G401 (cell line): Measurements from ENCODE around the gene CASKIN2. TPM values are rescaled to one million over a fixed set of nuclear protein-coding genes. Genes with fewer than 3 reads are reported as not detected.
A peak's percentile ranks its signal among the peaks of the same experiment; 100 is the strongest.
"Not testable (repeated sequence)": the region's sequence is repeated elsewhere in the genome, so short reads cannot be mapped to it uniquely, and the experiment has no call there.

Experiments used
- DNase-seq: peaks from one replicate; pipeline ENCODE4 v3.0.0-alpha.2; 2015; ENCODE audit warnings: low spot score
- in situ Hi-C: cut with HindIII; loops from 2 replicates; pipeline ENCODE4 v1.10.0; 2016; ENCODE audit warnings: low sequenced_read_pairs, mixed read lengths
- total RNA-seq: library from RNA; depleted of rRNA; stranded (reverse); fragments of >200 nt; shearing (Covaris generic); gene quantifications from 2 replicates; pipeline ENCODE4 v1.2.3, GENCODE V29; 2014

CASKIN2 gene
- total RNA-seq, 1 experiment from 2014 or later, result 11.8 TPM

DNA sequence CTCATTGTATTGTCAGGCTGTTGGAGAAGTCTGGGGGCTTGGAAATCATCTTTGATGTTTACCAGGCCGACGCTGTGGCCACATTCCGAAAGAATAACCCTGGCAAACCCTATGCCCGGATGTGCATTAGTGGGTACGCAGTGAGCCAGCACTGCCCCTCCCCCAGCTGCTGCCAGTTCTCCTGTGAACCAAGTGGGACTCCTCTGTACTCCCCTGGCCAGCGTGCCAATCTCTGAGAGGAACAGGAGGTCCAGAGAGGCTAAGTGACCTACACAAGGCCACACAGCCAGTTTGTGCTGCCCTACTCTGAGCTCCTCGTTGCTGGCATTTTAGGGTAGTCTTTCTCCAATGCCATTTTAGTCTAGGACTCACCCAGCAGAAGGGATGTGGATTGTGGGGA, 8.3 kb upstream of the CASKIN2 start:
- in situ Hi-C loops, result no loop called here
- no peak for DNase-seq

DNA sequence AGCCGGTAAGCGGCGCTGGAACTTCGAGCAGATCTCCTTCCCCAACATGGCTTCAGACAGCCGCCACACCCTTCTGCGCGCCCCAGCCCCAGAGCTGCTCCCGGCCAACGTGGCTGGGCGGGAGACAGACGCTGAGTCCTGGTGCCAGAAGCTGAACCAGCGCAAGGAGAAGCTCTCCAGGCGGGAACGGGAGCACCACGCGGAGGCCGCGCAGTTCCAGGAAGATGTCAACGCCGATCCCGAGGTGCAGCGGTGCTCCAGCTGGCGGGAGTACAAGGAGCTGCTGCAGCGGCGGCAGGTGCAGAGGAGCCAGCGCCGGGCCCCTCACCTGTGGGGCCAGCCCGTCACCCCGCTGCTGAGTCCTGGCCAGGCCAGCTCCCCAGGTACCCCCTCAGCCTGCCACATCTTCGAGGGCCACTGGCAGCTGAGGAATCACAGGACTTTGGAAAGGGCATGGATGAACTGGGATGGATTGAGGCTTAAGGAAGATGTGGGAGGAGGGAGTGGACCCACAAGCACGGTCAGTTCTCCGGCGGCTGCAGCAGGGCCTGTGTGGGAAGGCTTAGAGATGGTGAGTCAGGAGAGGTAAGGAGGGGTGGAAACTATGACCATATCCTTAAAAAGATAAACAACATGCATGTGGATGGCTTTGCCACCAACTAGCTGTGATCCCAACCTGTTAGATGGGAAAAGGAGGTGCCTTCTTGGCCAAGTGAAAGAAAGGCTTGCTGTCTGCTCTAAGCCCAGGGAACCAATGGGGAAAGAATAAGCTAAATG, 6.8 kb upstream of the CASKIN2 start:
- no peak for DNase-seq
- in situ Hi-C loops, result no loop called here

DNA sequence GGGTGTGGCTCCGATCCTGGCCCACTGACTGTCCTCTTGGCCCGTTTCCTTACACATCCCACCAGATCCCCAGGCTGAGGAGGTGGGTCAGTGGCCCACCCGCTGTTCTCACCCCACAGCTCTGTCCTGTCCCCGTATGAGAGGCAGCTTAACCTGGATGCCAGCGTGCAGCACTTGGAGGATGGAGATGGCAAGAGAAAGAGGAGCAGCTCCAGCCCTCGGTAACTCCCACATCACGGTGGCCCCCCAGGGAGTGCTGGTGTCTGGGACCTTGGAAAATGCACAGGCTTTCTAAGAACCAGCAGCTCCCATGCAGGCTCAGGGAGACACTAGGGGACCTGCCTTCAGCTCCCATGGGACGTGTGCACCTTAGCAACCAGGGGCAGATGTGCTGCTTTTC, 6.0 kb upstream of the CASKIN2 start:
- DNase-seq, result no peak
- in situ Hi-C loops, result no loop called here

DNA sequence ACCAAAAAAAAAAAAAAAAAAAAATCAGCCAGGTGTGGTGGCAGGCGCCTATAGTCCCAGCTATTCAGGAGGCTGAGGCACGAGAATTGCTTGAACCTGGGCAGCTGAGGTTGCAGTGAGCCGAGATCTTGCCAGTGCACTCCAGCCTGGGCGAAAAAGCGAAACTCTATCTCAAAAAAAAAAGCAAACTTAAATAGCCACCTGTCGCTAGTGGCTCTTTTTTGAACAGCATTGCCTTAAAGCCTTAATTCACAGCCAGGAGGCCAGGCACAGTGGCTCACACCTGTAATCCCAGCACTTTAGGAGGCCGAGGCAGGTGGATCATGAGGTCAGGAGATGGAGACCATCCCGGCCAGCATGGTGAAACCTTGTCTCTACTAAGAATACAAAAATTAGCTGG, 5.1 kb upstream of the CASKIN2 start:
- DNase-seq, in situ Hi-C loops: not testable (repeated sequence)

DNA sequence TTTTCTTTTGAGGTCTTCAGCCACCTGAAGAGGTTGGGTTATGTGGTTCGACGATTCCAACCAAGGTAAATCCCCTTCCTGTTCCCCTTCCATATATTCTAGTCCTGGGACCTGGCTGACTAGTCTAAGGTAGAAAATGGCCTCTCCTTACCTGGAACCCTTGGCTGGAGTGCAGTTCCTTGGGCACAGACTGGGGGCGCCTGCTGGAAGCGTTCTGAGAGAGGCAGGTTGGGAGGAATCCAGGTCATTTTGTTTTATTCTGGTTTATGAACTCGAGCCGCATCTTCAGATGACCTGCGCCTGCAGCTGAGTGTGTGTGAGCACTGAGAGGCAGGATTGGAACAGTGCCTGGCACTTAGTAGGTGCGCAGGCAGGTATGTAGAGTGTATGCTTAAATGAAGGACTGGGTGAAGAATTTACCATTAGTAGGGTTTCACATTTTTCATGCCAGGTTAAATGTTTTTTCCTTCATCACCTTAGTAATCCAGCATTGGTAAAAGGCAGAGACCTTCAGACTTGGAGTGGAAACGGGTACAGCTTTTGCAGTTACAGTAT, 3.7 kb upstream of the CASKIN2 start:
- in situ Hi-C loops, result no loop called here
- no peak for DNase-seq

DNA sequence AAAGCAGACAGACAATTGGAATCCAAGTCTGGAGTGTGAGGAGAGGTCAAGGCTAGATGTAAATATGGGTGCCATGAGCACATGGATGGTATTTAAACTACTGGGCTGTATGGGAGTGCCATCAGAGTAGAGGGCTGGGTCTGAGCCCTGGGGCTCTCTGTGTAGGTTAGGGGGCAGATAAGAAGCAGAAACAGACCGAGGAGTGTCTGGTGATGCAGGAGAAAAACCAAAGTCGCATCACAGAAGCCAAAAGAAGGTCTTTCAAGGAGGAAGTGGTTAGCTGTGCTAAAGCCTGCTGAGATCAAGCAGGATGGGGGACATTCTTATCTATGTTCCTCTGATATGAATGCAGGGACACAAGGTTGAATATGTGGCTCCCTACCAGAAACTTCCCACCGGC, 2.9 kb upstream of the CASKIN2 start:
- no peak for DNase-seq
- in situ Hi-C loops, result no loop called here

DNA sequence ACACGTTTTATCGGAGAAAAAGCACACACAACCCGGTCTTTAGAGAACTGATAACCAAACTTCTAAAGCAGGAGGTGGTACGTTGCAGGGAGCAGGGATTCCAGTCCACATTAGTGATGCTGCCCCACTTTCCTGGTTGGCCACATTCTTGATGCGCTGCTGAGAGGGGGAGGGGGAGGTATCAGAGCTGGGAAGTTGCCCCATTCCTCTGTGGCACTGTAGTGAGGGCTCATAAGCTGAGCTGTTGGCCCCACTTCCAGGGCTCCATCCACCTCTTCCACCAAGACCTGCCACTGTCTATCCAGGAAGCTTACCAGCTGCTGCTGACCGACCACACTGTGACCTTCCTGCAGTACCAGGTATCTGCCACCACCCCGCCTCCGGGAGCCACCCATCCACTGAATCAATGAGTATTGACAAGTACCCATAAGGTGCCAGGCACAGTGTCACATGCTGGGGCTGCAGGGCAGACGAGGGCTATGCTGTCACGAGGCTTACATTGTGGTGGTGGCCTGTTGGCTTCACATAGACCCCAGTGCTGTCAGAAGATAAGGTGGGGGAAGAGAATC, 2.0 kb upstream of the CASKIN2 start:
- in situ Hi-C loops, result no loop called here
- DNase-seq, result no peak

DNA sequence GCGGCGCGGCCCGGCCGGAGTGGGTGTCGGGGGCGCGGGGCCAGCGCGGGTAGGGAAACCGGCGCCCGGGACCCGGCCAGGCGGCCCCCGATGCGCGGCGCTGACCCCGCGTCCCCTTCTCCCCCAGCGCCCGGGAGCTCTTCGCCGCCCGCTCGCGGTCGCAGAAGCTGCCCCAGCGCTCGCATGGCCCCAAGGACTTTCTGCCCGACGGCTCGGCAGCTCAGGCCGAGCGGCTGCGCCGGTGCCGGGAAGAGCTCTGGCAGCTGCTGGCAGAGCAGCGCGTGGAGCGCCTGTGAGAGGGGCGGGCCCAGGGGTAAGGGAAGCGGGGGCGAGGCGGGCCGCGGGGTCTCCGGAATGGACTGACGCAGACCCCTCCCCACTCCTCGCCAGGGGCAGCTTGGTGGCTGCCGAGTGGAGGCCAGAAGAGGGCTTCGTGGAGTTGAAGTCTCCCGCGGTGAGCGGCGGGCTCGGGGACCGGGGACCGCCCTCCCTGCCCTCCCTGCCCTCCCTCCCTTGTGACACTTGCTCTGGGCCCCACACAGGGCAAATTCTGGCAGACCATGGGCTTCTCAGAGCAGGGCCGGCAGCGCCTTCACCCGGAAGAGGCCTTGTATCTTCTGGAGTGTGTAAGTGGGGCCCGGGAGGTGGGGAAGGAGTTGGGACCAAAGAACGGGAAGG, 1.4 kb upstream of the CASKIN2 start:
- DNase-seq, result no peak
- in situ Hi-C loops, result no loop called here

DNA sequence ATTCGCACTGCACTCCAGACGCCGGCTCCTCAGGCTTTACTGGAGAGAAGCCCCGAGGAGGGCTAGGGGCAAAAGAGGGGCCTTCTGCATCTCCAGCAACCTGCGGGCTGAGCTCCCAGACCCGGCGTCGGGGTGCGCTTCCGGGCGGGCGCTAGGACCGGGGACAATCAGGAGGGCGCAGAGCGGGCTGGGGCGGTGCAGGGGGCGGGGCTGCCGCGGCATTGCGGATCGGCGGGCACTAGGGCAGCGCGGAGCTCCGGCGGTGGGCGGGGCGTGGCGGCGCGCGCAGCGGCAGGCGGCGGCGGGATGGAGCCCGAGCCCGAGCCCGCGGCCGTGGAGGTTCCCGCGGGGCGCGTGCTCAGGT, 900 bp upstream of the CASKIN2 start, which contains the start of gene TSEN54:
TSS of gene TSEN54 (plus strand) at position 274 of the 364 bp plus-strand sequence. CDS start at position 307, 33 bp downstream.
- peak; percentile 92 for DNase-seq
- in situ Hi-C loops, result no loop called here

DNA sequence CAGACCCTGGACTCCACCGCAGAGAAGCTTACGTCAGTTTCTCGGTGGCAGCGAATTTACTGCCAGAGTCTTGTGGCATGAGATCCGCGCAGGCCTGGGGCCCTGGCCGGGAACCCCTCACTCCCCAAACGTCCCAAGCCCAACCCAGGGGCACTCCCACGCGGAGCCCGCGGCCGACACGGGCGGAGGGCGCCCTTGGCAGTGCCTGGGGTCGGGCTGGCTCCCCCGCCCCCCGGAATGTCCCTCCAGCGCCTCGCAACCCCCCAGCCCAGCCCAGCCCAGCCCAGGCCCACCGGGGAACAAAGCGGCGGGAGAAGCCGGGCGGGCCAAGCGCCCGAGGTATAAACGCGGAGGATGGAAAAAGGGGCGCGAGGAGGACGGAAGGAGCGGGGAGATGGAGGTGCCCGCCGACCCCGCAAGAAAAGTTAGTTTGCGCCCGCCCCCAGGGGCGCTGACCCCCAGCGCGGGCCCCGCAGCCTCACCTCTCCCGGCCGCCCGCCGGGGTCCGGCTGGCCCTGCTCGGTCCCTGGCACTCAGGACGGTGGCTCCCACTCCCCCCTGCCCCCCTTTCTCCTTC, 330 bp downstream of the CASKIN2 start:
- in situ Hi-C loops, result no loop called here
- DNase-seq, result no peak

DNA sequence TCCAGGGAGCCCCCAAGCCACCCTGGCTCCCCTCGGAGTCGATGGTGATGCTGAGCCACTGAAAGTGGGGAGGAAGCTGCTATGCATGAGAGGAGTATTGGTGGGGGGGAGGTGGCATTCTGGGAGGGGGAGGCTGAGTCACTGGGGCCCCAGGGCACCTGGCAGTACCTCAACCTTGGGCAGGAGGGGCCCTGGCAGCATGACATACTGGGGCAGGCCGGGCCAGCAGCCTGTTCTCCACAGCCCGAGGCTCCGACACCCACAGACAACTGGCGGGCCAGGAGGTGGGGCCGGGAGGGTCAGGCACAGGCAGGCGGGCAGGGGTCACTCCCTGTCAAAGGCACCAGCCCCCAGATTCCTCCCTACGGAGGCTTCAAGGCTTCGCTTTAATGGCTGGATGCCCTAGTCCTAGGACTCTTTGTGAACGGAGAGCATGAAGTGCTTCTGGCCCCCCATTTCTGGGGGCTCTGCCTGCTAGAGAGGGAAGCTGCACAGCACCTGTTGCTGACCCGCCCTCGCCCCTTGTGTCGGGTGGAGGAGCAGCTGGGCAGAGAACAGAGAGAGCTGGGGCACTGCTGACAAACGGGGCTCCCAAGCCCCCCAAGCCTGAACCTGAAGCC, 928 bp downstream of the CASKIN2 start:
- no peak for DNase-seq
- in situ Hi-C loops, result no loop called here

DNA sequence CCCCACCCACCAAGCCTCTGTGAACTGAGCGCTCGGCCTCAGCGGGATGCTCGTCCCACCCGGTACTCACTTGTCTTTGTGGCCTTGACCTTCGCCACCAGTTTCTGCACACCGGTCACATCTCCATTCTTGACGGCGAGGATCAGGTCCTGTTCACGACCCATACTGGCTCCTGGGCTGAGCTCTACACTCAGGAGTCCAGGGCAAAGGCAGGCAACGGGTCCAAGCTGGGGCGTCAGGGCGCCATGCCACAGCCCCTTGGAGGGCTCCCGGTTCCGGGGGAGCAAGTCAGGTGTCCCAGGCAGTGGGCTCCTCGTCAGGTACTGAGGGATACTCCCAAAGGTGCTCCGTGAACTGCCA, 1.7 kb downstream of the CASKIN2 start:
- no peak for DNase-seq
- in situ Hi-C loops, result no loop called here

DNA sequence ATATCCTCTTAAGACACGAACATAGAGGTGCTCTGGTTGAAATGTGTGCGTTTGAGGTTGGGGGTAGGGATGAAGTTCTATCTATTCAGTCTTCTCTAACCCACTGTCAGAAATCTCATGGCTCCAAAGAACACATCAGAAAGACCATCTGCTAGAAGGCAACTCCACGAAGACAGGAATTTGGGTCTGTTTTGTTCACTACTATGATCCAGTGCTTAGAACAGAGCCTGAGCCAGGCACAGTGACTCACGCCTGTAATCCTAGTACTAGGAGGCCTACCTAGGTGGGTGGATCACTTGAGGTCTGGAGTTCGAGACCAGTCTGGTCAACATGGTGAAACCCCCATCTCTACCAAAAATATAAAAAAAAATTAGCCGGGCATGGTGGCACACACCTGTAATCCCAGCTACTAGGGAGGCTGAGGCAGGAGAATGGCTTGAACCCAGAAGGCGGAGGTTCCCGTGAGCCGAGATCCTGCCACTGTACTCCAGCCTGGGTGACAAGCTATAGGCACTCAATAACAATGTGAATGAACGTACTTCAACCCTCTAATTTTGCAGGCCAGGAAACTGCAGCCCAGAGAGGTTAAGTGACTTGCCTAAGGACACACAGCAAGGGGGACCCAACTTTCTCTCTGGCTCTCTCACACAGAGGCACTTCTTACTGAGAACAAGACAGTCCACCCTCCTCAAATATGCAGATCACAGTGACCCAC, 2.3 kb downstream of the CASKIN2 start:
- in situ Hi-C loops, result no loop called here
- DNase-seq, result no peak

DNA sequence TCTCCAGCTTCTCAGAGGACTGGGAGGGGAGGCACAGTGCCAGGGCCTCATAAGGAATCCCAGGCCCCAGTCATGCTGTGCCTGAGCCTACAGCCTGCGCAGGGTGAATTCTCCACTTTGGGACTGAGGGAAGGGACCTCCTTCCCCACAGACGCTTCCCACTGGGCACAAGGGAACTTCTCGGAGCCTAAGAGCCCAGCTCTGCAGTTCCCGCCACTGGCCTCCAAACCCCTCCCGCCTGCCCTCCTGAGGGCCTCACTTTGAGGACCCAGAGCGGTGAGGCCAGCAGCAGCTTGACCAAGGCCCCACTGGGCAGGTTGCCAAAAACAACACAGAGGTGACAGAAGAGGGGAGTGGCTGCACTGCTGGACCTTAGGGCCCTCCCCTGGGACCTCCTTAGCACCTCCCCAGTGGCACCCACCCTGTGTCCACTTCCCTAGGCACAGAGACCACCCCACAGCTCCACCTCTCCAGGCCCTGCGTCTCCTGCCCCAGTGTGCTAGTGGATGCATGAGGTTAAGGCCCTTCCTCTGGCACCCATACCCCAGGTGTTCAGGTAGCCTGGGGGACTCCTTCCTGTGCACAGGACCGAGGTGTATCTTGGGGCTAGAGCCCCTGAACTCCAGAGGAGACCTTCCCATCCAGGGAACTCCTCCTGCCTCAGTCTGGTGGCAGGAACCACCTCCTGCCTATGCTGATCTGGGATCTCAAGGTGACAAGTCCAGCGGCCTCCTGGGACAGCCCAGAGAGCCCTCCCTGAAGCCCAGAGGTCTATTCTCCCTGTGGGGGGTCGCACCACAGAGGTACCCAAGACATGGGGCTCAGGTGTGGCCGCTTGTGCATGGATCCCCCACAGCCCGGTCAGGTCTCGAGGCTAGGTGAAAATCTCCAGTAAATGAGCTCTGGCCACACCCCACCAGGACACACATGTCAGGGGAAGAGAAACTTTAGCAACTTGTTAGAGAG, 3.4 kb downstream of the CASKIN2 start:
- in situ Hi-C loops, result no loop called here
- DNase-seq, result no peak

DNA sequence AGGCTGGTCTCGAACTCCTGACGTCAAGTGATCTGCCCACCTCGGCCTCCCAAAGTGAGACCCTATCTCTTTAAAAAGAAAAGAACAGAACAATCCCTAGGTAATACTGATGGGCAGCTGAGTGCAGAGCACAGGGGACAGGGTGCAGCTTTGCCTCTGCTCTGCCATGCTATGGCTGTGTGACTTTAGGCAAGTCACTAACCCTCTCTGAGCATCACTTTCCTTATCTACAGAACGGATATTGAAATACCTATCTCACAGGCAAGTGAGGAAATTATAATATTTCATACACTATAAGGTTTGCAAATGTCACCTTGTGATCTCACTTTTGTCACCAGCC, 4.1 kb downstream of the CASKIN2 start:
- DNase-seq, result no peak
- in situ Hi-C loops, result no loop called here

DNA sequence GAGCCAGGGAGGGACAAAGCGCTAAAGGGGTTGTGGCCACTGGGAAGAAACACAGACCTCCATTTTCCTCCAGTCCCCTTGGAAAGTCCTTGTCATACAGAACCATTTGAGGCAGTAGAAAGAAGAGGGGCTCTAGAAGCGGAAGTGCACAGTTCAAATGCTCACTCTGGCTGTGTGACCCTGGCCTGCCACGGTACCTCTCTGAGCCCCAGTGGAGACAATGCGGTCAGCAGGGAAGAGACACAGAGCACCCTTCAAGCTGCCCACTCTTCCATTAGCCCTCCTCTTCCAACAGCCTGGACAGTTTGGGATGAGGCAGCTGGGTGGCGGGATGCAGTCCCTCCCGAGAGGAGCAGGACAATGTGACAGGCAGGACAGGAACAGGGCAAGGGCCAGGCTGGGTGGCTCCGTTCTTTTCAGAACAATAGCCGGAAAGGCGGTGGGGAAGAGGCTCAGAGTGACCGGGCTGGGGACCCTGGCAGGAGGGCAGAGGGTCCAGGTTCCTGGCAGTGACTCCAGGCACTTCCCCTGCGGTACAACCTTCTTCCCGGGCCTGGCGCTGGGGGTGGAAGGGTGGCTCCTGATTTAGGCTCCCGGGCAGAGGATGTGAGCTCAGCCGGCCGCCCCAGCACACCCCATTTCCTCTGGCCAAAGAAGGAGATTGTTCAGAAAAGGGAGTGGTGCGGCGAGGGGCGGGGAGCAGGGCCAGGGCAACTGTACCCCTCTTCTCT, 5.6 kb downstream of the CASKIN2 start:
- in situ Hi-C loops, result no loop called here
- DNase-seq, result no peak

DNA sequence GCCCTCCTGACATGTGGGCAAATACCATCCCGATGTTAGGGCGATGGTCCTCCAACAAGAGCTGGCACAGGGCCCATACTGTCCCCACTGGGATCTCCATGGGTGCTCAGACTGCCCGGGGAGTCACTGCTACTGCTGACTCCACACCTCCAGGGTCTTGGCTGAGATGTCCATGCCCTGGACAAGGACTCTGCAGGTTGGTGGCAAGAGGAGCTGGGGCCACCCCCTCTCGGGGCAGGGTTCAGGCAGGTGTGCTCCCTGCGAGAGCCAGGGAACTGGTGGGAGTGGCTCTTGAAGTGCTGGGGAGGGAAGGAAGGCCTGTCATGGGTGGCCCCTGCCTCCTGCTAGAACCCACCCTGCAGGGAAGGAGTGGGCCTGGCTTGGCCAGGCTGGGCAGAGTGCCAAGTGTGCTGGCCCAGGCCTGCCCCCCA, 6.4 kb downstream of the CASKIN2 start:
- in situ Hi-C loops, result no loop called here
- DNase-seq, result no peak
